Measurements from ENCODE around the gene GJB5.

The GJB5 gene

GRCh38 chr1:34712007-34712688 is 42.7 kb upstream of the GJB5 start:
- DNase-seq (ENCODE audit: low spot score), result no peak
- in situ Hi-C loops (cut with MboI; ENCODE audit: low sequenced_read_pairs, unreplicated experiment), result no loop called here
- TF ChIP-seq CTCF (IDR thresholded peaks at IDR 0.05; ENCODE audit: borderline replicate concordance, control extremely low read depth, extremely low read depth, insufficient read depth, missing control alignments), result no peak

- in situ Hi-C loops (cut with MboI; ENCODE audit: low sequenced_read_pairs, unreplicated experiment), result no loop called here
- TF ChIP-seq CTCF (IDR thresholded peaks at IDR 0.05; ENCODE audit: borderline replicate concordance, control extremely low read depth, extremely low read depth, insufficient read depth, missing control alignments), result no peak
Observed at GRCh38 chr1:34713443-34713842, 41.4 kb upstream of the GJB5 start.

GRCh38 chr1:34714386-34714785 is 40.5 kb upstream of the GJB5 start:
- in situ Hi-C loops (cut with MboI; ENCODE audit: low sequenced_read_pairs, unreplicated experiment), result no loop called here
- TF ChIP-seq CTCF (IDR thresholded peaks at IDR 0.05; ENCODE audit: borderline replicate concordance, control extremely low read depth, extremely low read depth, insufficient read depth, missing control alignments), result no peak
- no peak for DNase-seq (ENCODE audit: low spot score)

More at GRCh38 chr1:34713443-34713842, 41.4 kb upstream of the GJB5 start:
- DNase-seq (ENCODE audit: low spot score), result no peak

GRCh38 chr1:34715139-34715538 is 39.7 kb upstream of the GJB5 start:
- no peak for TF ChIP-seq CTCF (IDR thresholded peaks at IDR 0.05; ENCODE audit: borderline replicate concordance, control extremely low read depth, extremely low read depth, insufficient read depth, missing control alignments)
- DNase-seq (ENCODE audit: low spot score), result no peak
- in situ Hi-C loops (cut with MboI; ENCODE audit: low sequenced_read_pairs, unreplicated experiment), result no loop called here

- in situ Hi-C loops (cut with MboI; ENCODE audit: low sequenced_read_pairs, unreplicated experiment), result no loop called here
- DNase-seq (ENCODE audit: low spot score), result no peak
- no peak for TF ChIP-seq CTCF (IDR thresholded peaks at IDR 0.05; ENCODE audit: borderline replicate concordance, control extremely low read depth, extremely low read depth, insufficient read depth, missing control alignments)
Observed at GRCh38 chr1:34721241-34721640, 33.6 kb upstream of the GJB5 start.

GRCh38 chr1:34721646-34722355 is 33.0 kb upstream of the GJB5 start:
- TF ChIP-seq CTCF (IDR thresholded peaks at IDR 0.05; ENCODE audit: borderline replicate concordance, control extremely low read depth, extremely low read depth, insufficient read depth, missing control alignments), result no peak
- in situ Hi-C loops (cut with MboI; ENCODE audit: low sequenced_read_pairs, unreplicated experiment), result no loop called here
- no peak for DNase-seq (ENCODE audit: low spot score)
